ENCODE data around the gene STIM2.

STIM2 gene

GRCh38 chr4:26851129-26851528 is 9.5 kb upstream of the STIM2 start:
- Histone ChIP-seq H3K79me1 (ENCODE audit: low read length) (no peaks in the 10 kb centered on the region), H3K27ac (ENCODE audit: low read depth, low read length) (no peak overlapping the region), H2AFZ (ENCODE audit: insufficient read depth, low read length, poor library complexity) (no peak overlapping the region), H4K91ac (ENCODE audit: low read depth, low read length) (no peak overlapping the region), H3K23ac (ENCODE audit: low read length) (no peak overlapping the region), H3K18ac (ENCODE audit: low read length) (no peak overlapping the region), H3K14ac (ENCODE audit: low read length) (no peak overlapping the region), H3K36me3 (ENCODE audit: control insufficient read depth in 1 of 2, insufficient read depth in 2 of 2, low read length in 2 of 2) (no peaks in the 10 kb centered on the region), H4K12ac (ENCODE audit: low read depth, low read length) (no peak overlapping the region), H3K79me2 (ENCODE audit: control insufficient read depth, insufficient read depth, low read length, poor library complexity) (no peaks in the 10 kb centered on the region), H3K4me1 (ENCODE audit: control insufficient read depth in 1 of 2, insufficient read depth in 2 of 2, low read length in 2 of 2) (no peaks in the 10 kb centered on the region), H2BK5ac (ENCODE audit: low read depth, low read length, poor library complexity) (no peak overlapping the region), H2BK120ac (ENCODE audit: insufficient read depth, low read length, poor library complexity) (no peak overlapping the region), H3K9ac (ENCODE audit: low read length) (no peak overlapping the region), H3K9me3 (ENCODE audit: insufficient read depth, low read depth, low read length) (no peaks in the 10 kb centered on the region), H2AK5ac (ENCODE audit: low read length) (no peak overlapping the region), H3K4me2 (ENCODE audit: low read length) (no peak overlapping the region), H3K4ac (ENCODE audit: low read depth, low read length) (no peak overlapping the region), H2BK12ac (ENCODE audit: low read length) (no peak overlapping the region), H4K8ac (ENCODE audit: low read depth, low read length) (no peak overlapping the region), H3K4me3 (ENCODE audit: low read depth, low read length) (no peak overlapping the region), H3K27me3 (ENCODE audit: insufficient read depth, low read length) (no peaks in the 10 kb centered on the region)
- no peak for DNase-seq
- no CpG with 5 or more reads among the region's 2 CpGs for WGBS (ENCODE audit: extremely low coverage, insufficient coverage, insufficient read length)

- Histone ChIP-seq H3K79me1 (ENCODE audit: low read length) (peaks cover 10% of the 10 kb centered on the region), H2AFZ (ENCODE audit: insufficient read depth, low read length, poor library complexity) (no peak overlapping the region)
Measured at GRCh38 chr4:26854701-26855100, 5.9 kb upstream of the STIM2 start.

GRCh38 chr4:26856906-26857277 is 3.7 kb upstream of the STIM2 start:
- Histone ChIP-seq H4K8ac (ENCODE audit: low read depth, low read length) (peak overlapping the region; percentile 95), H3K4me3 (ENCODE audit: low read depth, low read length) (peak overlapping the region; percentile 80), H2BK12ac (ENCODE audit: low read length) (no peak overlapping the region), H3K14ac (ENCODE audit: low read length) (peak overlapping the region; percentile 94), H3K9ac (ENCODE audit: low read length) (peak overlapping the region; percentile 81), H4K91ac (ENCODE audit: low read depth, low read length) (peak overlapping the region; percentile 74), H3K9me3 (ENCODE audit: insufficient read depth, low read depth, low read length) (no peaks in the 10 kb centered on the region), H3K36me3 (ENCODE audit: control insufficient read depth in 1 of 2, insufficient read depth in 2 of 2, low read length in 2 of 2) (no peaks in the 10 kb centered on the region), H2BK120ac (ENCODE audit: insufficient read depth, low read length, poor library complexity) (peak overlapping the region; percentile 45), H3K4me2 (ENCODE audit: low read length) (peak overlapping the region; percentile 86), H3K79me1 (ENCODE audit: low read length) (peaks cover 18% of the 10 kb centered on the region), H2AK5ac (ENCODE audit: low read length) (no peak overlapping the region), H2AFZ (ENCODE audit: insufficient read depth, low read length, poor library complexity) (peak overlapping the region; percentile 95), H3K79me2 (ENCODE audit: control insufficient read depth, insufficient read depth, low read length, poor library complexity) (peaks cover 6% of the 10 kb centered on the region), H3K27me3 (ENCODE audit: insufficient read depth, low read length) (no peaks in the 10 kb centered on the region), H3K4ac (ENCODE audit: low read depth, low read length) (peak overlapping the region; percentile 72), H3K23ac (ENCODE audit: low read length) (no peak overlapping the region), H3K4me1 (ENCODE audit: control insufficient read depth in 1 of 2, insufficient read depth in 2 of 2, low read length in 2 of 2) (peaks cover 6 to 8% of the 10 kb centered on the region in 2 experiments), H3K27ac (ENCODE audit: low read depth, low read length) (peak overlapping the region; percentile 36), H2BK5ac (ENCODE audit: low read depth, low read length, poor library complexity) (peak overlapping the region; percentile 8), H4K12ac (ENCODE audit: low read depth, low read length) (peak overlapping the region; percentile 90), H3K18ac (ENCODE audit: low read length) (peak overlapping the region; percentile 71)
- no CpG with 5 or more reads among the region's 7 CpGs for WGBS (ENCODE audit: extremely low coverage, insufficient coverage, insufficient read length)
- no peak for DNase-seq

More at GRCh38 chr4:26854701-26855100, 5.9 kb upstream of the STIM2 start:
- peaks cover 4% of the 10 kb centered on the region for H3K79me2 ChIP-seq (ENCODE audit: control insufficient read depth, insufficient read depth, low read length, poor library complexity)
- no peak overlapping the region for H3K18ac ChIP-seq (ENCODE audit: low read length)
- no peak overlapping the region for H3K4me2 ChIP-seq (ENCODE audit: low read length)
- H2BK120ac ChIP-seq (ENCODE audit: insufficient read depth, low read length, poor library complexity) = no peak overlapping the region
- no peak overlapping the region for H3K27ac ChIP-seq (ENCODE audit: low read depth, low read length)
- H2AK5ac ChIP-seq (ENCODE audit: low read length) = no peak overlapping the region
- no peaks in the 10 kb centered on the region for H3K9me3 ChIP-seq (ENCODE audit: insufficient read depth, low read depth, low read length)
- peaks cover 6 to 8% of the 10 kb centered on the region in 2 experiments for H3K4me1 ChIP-seq (ENCODE audit: control insufficient read depth in 1 of 2, insufficient read depth in 2 of 2, low read length in 2 of 2)
- H3K27me3 ChIP-seq (ENCODE audit: insufficient read depth, low read length) = no peaks in the 10 kb centered on the region
- no peak overlapping the region for H4K91ac ChIP-seq (ENCODE audit: low read depth, low read length)
- no peak overlapping the region for H3K14ac ChIP-seq (ENCODE audit: low read length)
- no peak overlapping the region for H4K8ac ChIP-seq (ENCODE audit: low read depth, low read length)
- no peak overlapping the region for H3K4me3 ChIP-seq (ENCODE audit: low read depth, low read length)
- H3K36me3 ChIP-seq (ENCODE audit: control insufficient read depth in 1 of 2, insufficient read depth in 2 of 2, low read length in 2 of 2) = no peaks in the 10 kb centered on the region
- no peak overlapping the region for H2BK5ac ChIP-seq (ENCODE audit: low read depth, low read length, poor library complexity)
- H2BK12ac ChIP-seq (ENCODE audit: low read length) = no peak overlapping the region
- H3K23ac ChIP-seq (ENCODE audit: low read length) = no peak overlapping the region
- no peak overlapping the region for H4K12ac ChIP-seq (ENCODE audit: low read depth, low read length)
- H3K9ac ChIP-seq (ENCODE audit: low read length) = no peak overlapping the region
- WGBS (ENCODE audit: extremely low coverage, insufficient coverage, insufficient read length) = no CpG with 5 or more reads among the region's 6 CpGs
- no peak overlapping the region for H3K4ac ChIP-seq (ENCODE audit: low read depth, low read length)
- no peak for DNase-seq

GRCh38 chr4:26857278-26858034 is 3.2 kb upstream of the STIM2 start:
- Histone ChIP-seq H3K4me2 (ENCODE audit: low read length) (peak overlapping the region; percentile 86), H3K9ac (ENCODE audit: low read length) (peak overlapping the region; percentile 81), H2BK12ac (ENCODE audit: low read length) (no peak overlapping the region), H4K8ac (ENCODE audit: low read depth, low read length) (peak overlapping the region; percentile 95), H3K9me3 (ENCODE audit: insufficient read depth, low read depth, low read length) (no peaks in the 10 kb centered on the region), H2AK5ac (ENCODE audit: low read length) (no peak overlapping the region), H3K23ac (ENCODE audit: low read length) (no peak overlapping the region), H3K4ac (ENCODE audit: low read depth, low read length) (peak overlapping the region; percentile 72), H3K4me3 (ENCODE audit: low read depth, low read length) (peak overlapping the region; percentile 80), H4K91ac (ENCODE audit: low read depth, low read length) (peak overlapping the region; percentile 74), H4K12ac (ENCODE audit: low read depth, low read length) (peak overlapping the region; percentile 90), H2BK120ac (ENCODE audit: insufficient read depth, low read length, poor library complexity) (peak overlapping the region; percentile 45), H3K4me1 (ENCODE audit: control insufficient read depth in 1 of 2, insufficient read depth in 2 of 2, low read length in 2 of 2) (peaks cover 6 to 8% of the 10 kb centered on the region in 2 experiments), H3K14ac (ENCODE audit: low read length) (peak overlapping the region; percentile 94), H3K79me1 (ENCODE audit: low read length) (peaks cover 18% of the 10 kb centered on the region), H3K36me3 (ENCODE audit: control insufficient read depth in 1 of 2, insufficient read depth in 2 of 2, low read length in 2 of 2) (no peaks in the 10 kb centered on the region), H2AFZ (ENCODE audit: insufficient read depth, low read length, poor library complexity) (peak overlapping the region; percentile 95), H3K18ac (ENCODE audit: low read length) (peak overlapping the region; percentile 81), H3K27me3 (ENCODE audit: insufficient read depth, low read length) (no peaks in the 10 kb centered on the region), H3K27ac (ENCODE audit: low read depth, low read length) (peak overlapping the region; percentile 63), H3K79me2 (ENCODE audit: control insufficient read depth, insufficient read depth, low read length, poor library complexity) (peaks cover 6% of the 10 kb centered on the region), H2BK5ac (ENCODE audit: low read depth, low read length, poor library complexity) (peak overlapping the region; percentile 8)
- DNase-seq = peak; percentile 94 to 95
- WGBS (ENCODE audit: extremely low coverage, insufficient coverage, insufficient read length) = no CpG with 5 or more reads among the region's 65 CpGs
